CD14-positive monocyte (primary cell): ENCODE results near the gene FXYD5. TPM values are rescaled to one million over a fixed set of nuclear protein-coding genes. Genes with fewer than 3 reads are reported as not detected.

Experiments
- DNase-seq, 3 donors: peaks; one replicate each; pipeline ENCODE4 v3.0.0-alpha.2; 2011 to 2022
- H2AFZ ChIP-seq: 2 replicates; pipeline ENCODE4 v1.6.0; 2012; ENCODE audit warnings: mild to moderate bottlenecking, low read depth, low read length, inconsistent platforms; ENCODE audit not compliant: insufficient read depth, poor library complexity, severe bottlenecking
- H3K27ac ChIP-seq, 2 donors: 1 replicate in 1 of 2; 2 replicates in 1 of 2; pipeline ENCODE4 v1.5.1; 2012 to 2013; ENCODE audit warnings: low read length in 2 of 2, control low read depth in 1 of 2, inconsistent platforms in 1 of 2, low read depth in 1 of 2, mild to moderate bottlenecking in 1 of 2
- H3K27me3 ChIP-seq, 2 donors: one replicate each; pipeline versions ENCODE4 v1.6.0 to v1.6.1; 2011 to 2013; ENCODE audit warnings: low read length in 2 of 2; ENCODE audit not compliant: control insufficient read depth in 2 of 2, insufficient read depth in 2 of 2
- H3K36me3 ChIP-seq, 2 donors: replicated peaks in 1 of 2; 1 replicate in 1 of 2; 2 replicates in 1 of 2; pipeline versions ENCODE4 v1.5.1 to v1.6.1; 2012 to 2013; ENCODE audit warnings: low read length in 2 of 2, control low read depth in 1 of 2, inconsistent platforms in 1 of 2, mild to moderate bottlenecking in 1 of 2; ENCODE audit not compliant: insufficient read depth in 2 of 2, control insufficient read depth in 1 of 2
- H3K4me1 ChIP-seq, 2 donors: 1 replicate in 1 of 2; 2 replicates in 1 of 2; pipeline versions ENCODE4 v1.5.1 to v1.6.1; 2012 to 2013; ENCODE audit warnings: low read length in 2 of 2, control low read depth in 1 of 2, inconsistent platforms in 1 of 2, mild to moderate bottlenecking in 1 of 2, moderate library complexity in 1 of 2; ENCODE audit not compliant: insufficient read depth in 2 of 2, control insufficient read depth in 1 of 2
- H3K4me2 ChIP-seq: replicated peaks from 2 replicates; pipeline ENCODE3; 2012; ENCODE audit warnings: low read length, moderate library complexity, mild to moderate bottlenecking; ENCODE audit not compliant: poor library complexity, severe bottlenecking; ENCODE audit errors: extremely low read depth
- H3K4me3 ChIP-seq, 3 experiments: fragments of 200-600 bp in 1 of 3; sonication (generic) in 1 of 3; replicated peaks in 1 of 3; 1 replicate in 2 of 3; 2 replicates in 1 of 3; pipeline ENCODE4 v1.5.1; 2011 to 2013; ENCODE audit warnings: low read length in 3 of 3, mild to moderate bottlenecking in 3 of 3, control low read depth in 2 of 3, low read depth in 2 of 3, inconsistent platforms in 1 of 3, moderate library complexity in 1 of 3
- H3K79me2 ChIP-seq: 2 replicates; pipeline ENCODE4 v1.6.0; 2012; ENCODE audit warnings: mild to moderate bottlenecking, control low read depth, inconsistent platforms, low read length, moderate library complexity; ENCODE audit not compliant: insufficient read depth
- H3K9ac ChIP-seq: 2 replicates; pipeline ENCODE4 v1.6.0; 2017; ENCODE audit warnings: low read length, mild to moderate bottlenecking; ENCODE audit not compliant: insufficient read depth, poor library complexity, severe bottlenecking
- H3K9me3 ChIP-seq, 2 donors: replicated peaks in 1 of 2; 1 replicate in 1 of 2; 2 replicates in 1 of 2; pipeline versions ENCODE4 v1.5.1 to v1.6.1; 2012 to 2013; ENCODE audit warnings: low read length in 2 of 2, control low read depth in 1 of 2; ENCODE audit not compliant: control insufficient read depth in 1 of 2, insufficient read depth in 1 of 2
- H4K20me1 ChIP-seq: 2 replicates; pipeline ENCODE4 v1.6.0; 2012; ENCODE audit warnings: mild to moderate bottlenecking, low read length, control low read depth, moderate library complexity; ENCODE audit not compliant: insufficient read depth
- H3K27ac Mint-ChIP-seq, 7 donors: one replicate each; pipeline ENCODE4 v1.8.0; 2020; ENCODE audit warnings: mild to moderate bottlenecking in 7 of 7, mixed read lengths in 7 of 7, moderate library complexity in 6 of 7, inconsistent platforms in 2 of 7
- H3K27me3 Mint-ChIP-seq, 3 donors: one replicate each; pipeline ENCODE4 v1.8.0; 2021 to 2022; ENCODE audit warnings: low read depth in 3 of 3, mild to moderate bottlenecking in 3 of 3, mixed read lengths in 3 of 3, moderate library complexity in 3 of 3, inconsistent platforms in 1 of 3
- H3K36me3 Mint-ChIP-seq, 2 donors: one replicate each; pipeline ENCODE4 v1.8.0; 2020; ENCODE audit warnings: mixed read lengths in 2 of 2, inconsistent platforms in 1 of 2, mild to moderate bottlenecking in 1 of 2
- H3K4me1 Mint-ChIP-seq: one replicate; pipeline ENCODE4 v1.8.0; 2020; ENCODE audit warnings: mild to moderate bottlenecking, mixed read lengths
- H3K4me3 Mint-ChIP-seq, 2 donors: one replicate each; pipeline ENCODE4 v1.8.0; 2020; ENCODE audit warnings: mild to moderate bottlenecking in 2 of 2, mixed read lengths in 2 of 2, moderate library complexity in 1 of 2
- H3K9me3 Mint-ChIP-seq, 7 donors: one replicate each; pipeline ENCODE4 v1.8.0; 2020 to 2022; ENCODE audit warnings: mixed read lengths in 7 of 7, mild to moderate bottlenecking in 6 of 7, moderate library complexity in 6 of 7, inconsistent platforms in 2 of 7
- CTCF ChIP-seq: fragments of 200-600 bp; IDR thresholded peaks from one replicate; pipeline ENCODE4 v1.8.0; 2022; ENCODE audit warnings: antibody characterized with exemption, mild to moderate bottlenecking
- WGBS: methylation state at CpG from one replicate; pipeline ENCODE4 v1.1.5; 2013; ENCODE audit warnings: missing lambda C conversion rate; ENCODE audit not compliant: insufficient coverage; 5-methylcytosine and 5-hydroxymethylcytosine counted together
- intact Hi-C, 2 donors: fragments of 100-400 bp; cut with micrococcal nuclease; formaldehyde crosslinking; loops; one replicate each; pipeline versions ENCODE4 v1.15.0 to v1.15.1; 2023
- polyA plus RNA-seq, 3 donors: library from polyadenylated mRNA; depleted of rRNA in 1 of 3; unstranded in 2 of 3; stranded (reverse) in 1 of 3; fragments of 300-500 nt in 2 of 3; fragments of >200 nt in 1 of 3; fragmentation: Illumina TruSeq in 2 of 3; gene quantifications; 1 replicate in 2 of 3; 2 replicates in 1 of 3; pipeline ENCODE4 v1.2.3, GENCODE V29; 2012 to 2021

Gene FXYD5
- polyA plus RNA-seq, 3 donors, result 204 to 673 (median 312) TPM

DNA sequence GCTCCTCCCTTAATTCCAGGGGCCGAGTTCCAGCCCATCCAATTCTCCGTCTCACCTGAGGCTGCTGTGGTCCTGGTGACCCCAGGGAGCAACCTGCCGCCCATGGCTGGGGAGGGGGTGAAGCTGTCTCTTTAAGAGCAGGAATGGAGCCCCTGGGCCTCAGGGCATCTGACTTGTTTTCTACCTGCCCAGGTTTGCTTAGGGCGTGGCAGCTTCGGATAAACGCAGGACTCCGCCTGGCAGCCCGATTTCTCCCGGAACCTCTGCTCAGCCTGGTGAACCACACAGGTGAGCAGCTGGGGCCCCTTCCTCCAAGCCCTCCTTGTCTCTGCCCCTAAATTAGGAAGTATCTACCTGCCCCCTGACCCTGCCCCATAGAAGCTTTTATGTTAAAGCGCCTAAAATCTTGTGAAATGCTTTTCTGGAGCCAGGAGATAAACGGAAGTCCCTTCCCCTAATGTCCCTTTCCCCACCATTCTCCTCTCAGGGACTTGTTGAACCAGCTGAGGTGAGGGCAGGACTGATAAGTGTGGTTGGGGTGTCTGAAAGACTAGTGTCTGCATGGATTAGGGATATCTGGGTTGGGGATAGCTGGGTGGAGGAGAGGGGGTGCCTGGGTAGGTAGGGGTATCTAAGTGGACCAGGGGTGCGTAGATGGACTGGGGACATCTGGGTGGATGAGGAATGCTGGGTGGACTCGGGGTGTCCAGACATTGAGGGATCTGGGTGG lies 38.3 kb upstream of the FXYD5 start:
- H3K4me2 ChIP-seq, result no peak overlapping the region
- H2AFZ ChIP-seq, result no peak overlapping the region
- Mint-ChIP-seq H3K4me1 (peaks cover 32% of the 10 kb centered on the region), H3K27ac (peak overlapping the region in 1 of 7 donors; percentile 34), H3K27me3 (peaks cover 6 to 21% (median 17%) of the 10 kb centered on the region in 3 donors), H3K9me3 (peaks cover 0 to 2% (median 0%) of the 10 kb centered on the region in 7 donors), H3K36me3 (no peaks in the 10 kb centered on the region), H3K4me3 (no peak overlapping the region)
- no peaks in the 10 kb centered on the region for H3K79me2 ChIP-seq
- intact Hi-C loops, result no loop called here
- no peak overlapping the region for H3K9ac ChIP-seq
- H3K4me3 ChIP-seq, result no peak overlapping the region
- no peak for DNase-seq
- H3K36me3 ChIP-seq, result no peaks in the 10 kb centered on the region
- no peaks in the 10 kb centered on the region for H4K20me1 ChIP-seq
- no peak overlapping the region for H3K27ac ChIP-seq
- H3K9me3 ChIP-seq, result no peaks in the 10 kb centered on the region
- TF ChIP-seq CTCF, result no peak
- WGBS, result 91% methylated on average over 9 of the region's 13 CpGs
- peaks cover 27 to 34% of the 10 kb centered on the region in 2 donors for H3K4me1 ChIP-seq
- no peaks in the 10 kb centered on the region for H3K27me3 ChIP-seq

GRCh38 chr19:35117116-35117515 lies 37.4 kb upstream of the FXYD5 start:
- peaks cover 27 to 35% of the 10 kb centered on the region in 2 donors for H3K4me1 ChIP-seq

More at GRCh38 chr19:35117116-35117515, 37.4 kb upstream of the FXYD5 start:
- Histone ChIP-seq H3K4me2 (no peak overlapping the region), H3K9ac (no peak overlapping the region), H3K79me2 (no peaks in the 10 kb centered on the region), H3K4me3 (no peak overlapping the region), H3K27ac (no peak overlapping the region), H2AFZ (no peak overlapping the region), H4K20me1 (no peaks in the 10 kb centered on the region), H3K27me3 (no peaks in the 10 kb centered on the region), H3K9me3 (no peaks in the 10 kb centered on the region), H3K36me3 (no peaks in the 10 kb centered on the region)
- H3K4me1 Mint-ChIP-seq, result peaks cover 35% of the 10 kb centered on the region
- H3K27me3 Mint-ChIP-seq, result peaks cover 8 to 21% (median 17%) of the 10 kb centered on the region in 3 donors
- H3K27ac Mint-ChIP-seq, result no peak overlapping the region
- H3K36me3 Mint-ChIP-seq, result no peaks in the 10 kb centered on the region
- intact Hi-C loops, result no loop called here
- TF ChIP-seq CTCF, result no peak
- peaks cover 0 to 2% (median 0%) of the 10 kb centered on the region in 7 donors for H3K9me3 Mint-ChIP-seq
- H3K4me3 Mint-ChIP-seq, result no peak overlapping the region
- no peak for DNase-seq
- 77% methylated on average over 7 of the region's 8 CpGs for WGBS
